ENCODE measurements around the gene SEMA4D.

Gene SEMA4D

GRCh38 chr9:89422151-89422975, 75.5 kb downstream of the SEMA4D start:
- TF ChIP-seq YY1 (IDR thresholded peaks at IDR 0.05; ENCODE audit: low read depth), result no peak
- TF ChIP-seq FOXM1 (IDR thresholded peaks at IDR 0.05; ENCODE audit: borderline replicate concordance, low read depth), result no peak
- no peak for TF ChIP-seq REST (IDR thresholded peaks at IDR 0.05; ENCODE audit: low read depth)
- no peak for TF ChIP-seq CEBPB (IDR thresholded peaks at IDR 0.05)
- no peak for TF ChIP-seq TAF1 (IDR thresholded peaks at IDR 0.05; ENCODE audit: low read depth)
- no peak for TF ChIP-seq TCF12 (IDR thresholded peaks at IDR 0.05; ENCODE audit: low read depth)
- no peak for TF ChIP-seq RAD21 (IDR thresholded peaks at IDR 0.05; ENCODE audit: low read depth)
- TF ChIP-seq USF1 (IDR thresholded peaks at IDR 0.05), result no peak
- no peak for TF ChIP-seq EP300 (IDR thresholded peaks at IDR 0.05; ENCODE audit: borderline replicate concordance)
- no peak for TF ChIP-seq TEAD4 (IDR thresholded peaks at IDR 0.05)
- TF ChIP-seq EGR1 (IDR thresholded peaks at IDR 0.05), result no peak
- no peak for TF ChIP-seq MAX (IDR thresholded peaks at IDR 0.05)
- TF ChIP-seq CREB1 (IDR thresholded peaks at IDR 0.05; ENCODE audit: low read depth), result no peak
- no peak for TF ChIP-seq NFIC (IDR thresholded peaks at IDR 0.05)
- no peak for TF ChIP-seq ZBTB7A (IDR thresholded peaks at IDR 0.05; ENCODE audit: low read depth)

- TF ChIP-seq EP300 (IDR thresholded peaks at IDR 0.05; ENCODE audit: borderline replicate concordance) (no peak), REST (IDR thresholded peaks at IDR 0.05; ENCODE audit: low read depth) (no peak), CEBPB (IDR thresholded peaks at IDR 0.05) (no peak), FOXM1 (IDR thresholded peaks at IDR 0.05; ENCODE audit: borderline replicate concordance, low read depth) (no peak), YY1 (IDR thresholded peaks at IDR 0.05; ENCODE audit: low read depth) (no peak), ZBTB7A (IDR thresholded peaks at IDR 0.05; ENCODE audit: low read depth) (no peak), TCF12 (IDR thresholded peaks at IDR 0.05; ENCODE audit: low read depth) (no peak), EGR1 (IDR thresholded peaks at IDR 0.05) (no peak), RAD21 (IDR thresholded peaks at IDR 0.05; ENCODE audit: low read depth) (no peak), TAF1 (IDR thresholded peaks at IDR 0.05; ENCODE audit: low read depth) (no peak), NFIC (IDR thresholded peaks at IDR 0.05) (no peak), USF1 (IDR thresholded peaks at IDR 0.05) (no peak), CREB1 (IDR thresholded peaks at IDR 0.05; ENCODE audit: low read depth) (no peak), MAX (IDR thresholded peaks at IDR 0.05) (no peak), TEAD4 (IDR thresholded peaks at IDR 0.05) (no peak)
Observed at GRCh38 chr9:89421595-89421994, 76.3 kb downstream of the SEMA4D start.

GRCh38 chr9:89420397-89421178, 77.3 kb downstream of the SEMA4D start:
- no peak for TF ChIP-seq TAF1 (IDR thresholded peaks at IDR 0.05; ENCODE audit: low read depth)
- TF ChIP-seq REST (IDR thresholded peaks at IDR 0.05; ENCODE audit: low read depth), result no peak
- TF ChIP-seq RAD21 (IDR thresholded peaks at IDR 0.05; ENCODE audit: low read depth), result no peak
- no peak for TF ChIP-seq YY1 (IDR thresholded peaks at IDR 0.05; ENCODE audit: low read depth)
- no peak for TF ChIP-seq EP300 (IDR thresholded peaks at IDR 0.05; ENCODE audit: borderline replicate concordance)
- TF ChIP-seq TCF12 (IDR thresholded peaks at IDR 0.05; ENCODE audit: low read depth), result no peak
- TF ChIP-seq MAX (IDR thresholded peaks at IDR 0.05), result no peak
- no peak for TF ChIP-seq EGR1 (IDR thresholded peaks at IDR 0.05)
- TF ChIP-seq FOXM1 (IDR thresholded peaks at IDR 0.05; ENCODE audit: borderline replicate concordance, low read depth), result no peak
- TF ChIP-seq USF1 (IDR thresholded peaks at IDR 0.05), result no peak
- no peak for TF ChIP-seq CEBPB (IDR thresholded peaks at IDR 0.05)
- TF ChIP-seq CREB1 (IDR thresholded peaks at IDR 0.05; ENCODE audit: low read depth), result no peak
- no peak for TF ChIP-seq TEAD4 (IDR thresholded peaks at IDR 0.05)
- TF ChIP-seq ZBTB7A (IDR thresholded peaks at IDR 0.05; ENCODE audit: low read depth), result no peak
- no peak for TF ChIP-seq NFIC (IDR thresholded peaks at IDR 0.05)

Measured in Ishikawa (cell line).